ENCODE data around the gene ANKRD30A.

- TF ChIP-seq, protein P1, sequence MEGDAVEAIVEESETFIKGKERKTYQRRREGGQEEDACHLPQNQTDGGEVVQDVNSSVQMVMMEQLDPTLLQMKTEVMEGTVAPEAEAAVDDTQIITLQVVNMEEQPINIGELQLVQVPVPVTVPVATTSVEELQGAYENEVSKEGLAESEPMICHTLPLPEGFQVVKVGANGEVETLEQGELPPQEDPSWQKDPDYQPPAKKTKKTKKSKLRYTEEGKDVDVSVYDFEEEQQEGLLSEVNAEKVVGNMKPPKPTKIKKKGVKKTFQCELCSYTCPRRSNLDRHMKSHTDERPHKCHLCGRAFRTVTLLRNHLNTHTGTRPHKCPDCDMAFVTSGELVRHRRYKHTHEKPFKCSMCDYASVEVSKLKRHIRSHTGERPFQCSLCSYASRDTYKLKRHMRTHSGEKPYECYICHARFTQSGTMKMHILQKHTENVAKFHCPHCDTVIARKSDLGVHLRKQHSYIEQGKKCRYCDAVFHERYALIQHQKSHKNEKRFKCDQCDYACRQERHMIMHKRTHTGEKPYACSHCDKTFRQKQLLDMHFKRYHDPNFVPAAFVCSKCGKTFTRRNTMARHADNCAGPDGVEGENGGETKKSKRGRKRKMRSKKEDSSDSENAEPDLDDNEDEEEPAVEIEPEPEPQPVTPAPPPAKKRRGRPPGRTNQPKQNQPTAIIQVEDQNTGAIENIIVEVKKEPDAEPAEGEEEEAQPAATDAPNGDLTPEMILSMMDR (conservative IDR thresholded peaks at IDR 0.05; ENCODE audit: low read depth, low read length): no peak
- no peak for TF ChIP-seq EZH2 (IDR thresholded peaks at IDR 0.05; ENCODE audit: borderline replicate concordance, low read depth, low read length, poor library complexity, severe bottlenecking)
Measured at GRCh38 chr10:37304036-37304435, 178.6 kb downstream of the ANKRD30A start.

All from A673 (cell line).